ENCODE results near the gene SGPP1. TPM values are rescaled to one million over a fixed set of nuclear protein-coding genes. Genes with fewer than 3 reads are reported as not detected.
A peak's percentile ranks its signal among the peaks of the same experiment; 100 is the strongest.

Gene SGPP1
- total and polyA plus RNA-seq, 2 of the 4 experiments (the other 2 are of a cell fraction) = 8.6 to 11.1 TPM

DNA sequence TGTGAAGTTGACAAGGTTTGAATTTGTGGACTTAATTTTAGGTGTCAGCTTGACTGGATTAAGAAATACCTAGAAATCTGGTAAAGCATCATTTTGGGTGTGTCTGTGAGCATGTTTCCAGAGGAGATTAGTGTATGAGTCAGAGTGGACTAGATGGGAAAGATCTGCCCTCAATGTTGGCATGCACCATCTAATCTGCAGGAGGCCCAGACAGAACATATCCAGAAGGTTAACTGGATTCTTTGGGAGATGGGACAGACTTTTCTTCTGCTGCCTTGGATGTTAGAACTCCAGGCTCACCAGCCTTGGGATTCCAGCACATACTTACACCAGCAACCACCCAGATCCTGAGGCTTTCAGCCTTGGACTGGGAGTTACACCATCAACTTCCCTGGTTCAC is 14.1 kb downstream of the SGPP1 start:
- H2AFZ ChIP-seq (replicated peaks; ENCODE audit: low read length, poor library complexity) = no peak overlapping the region
- no peak overlapping the region for H3K56ac ChIP-seq (ENCODE audit: extremely low read depth, insufficient read depth, low read length)
- H3K4me2 ChIP-seq (ENCODE audit: low read depth, low read length) = no peak overlapping the region
- no peak overlapping the region for H2BK20ac ChIP-seq (ENCODE audit: low read depth, low read length)
- H2BK120ac ChIP-seq (ENCODE audit: low read depth, low read length) = no peak overlapping the region
- H4K5ac ChIP-seq (ENCODE audit: low read depth, low read length) = no peak overlapping the region
- no peaks in the 10 kb centered on the region; the same call in 1 of the 2 replicates for H4K20me1 ChIP-seq (ENCODE audit: insufficient read depth, low read length)
- peaks cover 11% of the 10 kb centered on the region for H3K9me3 ChIP-seq (ENCODE audit: control insufficient read depth, insufficient read depth, low read length)
- in situ Hi-C loops (cut with MboI; ENCODE audit: low sequenced_read_pairs) = no loop called here
- peak; percentile 51 for DNase-seq
- intact Hi-C loops (cut with micrococcal nuclease) = no loop called here
- dilution Hi-C loops (cut with HindIII; ENCODE audit: low sequenced_read_pairs, unreplicated experiment) = no loop called here
- H3K4ac ChIP-seq (ENCODE audit: low read depth, low read length) = no peak overlapping the region
- CTCF ChIA-PET = interaction anchor here (0.6 kb wide), 1 partner anchor 9 kb away, joined by 3 read pairs; no protein-coding TSS in a partner anchor
- no peaks in the 10 kb centered on the region for H3K9me1 ChIP-seq (ENCODE audit: insufficient read depth, low read length)
- H3K9ac ChIP-seq (ENCODE audit: low read depth, low read length) = no peak overlapping the region
- POLR2A ChIA-PET (ENCODE audit: unreplicated experiment) = no interaction called here
- 0 out of 2 replicates have a peak, but pooled peaks cover 2% of the 10 kb centered on the region for H3K36me3 ChIP-seq (ENCODE audit: control insufficient read depth, insufficient read depth, low read length)
- H3K79me1 ChIP-seq (ENCODE audit: low read depth in 1 of 2, low read length in 2 of 2) = peaks cover 15 to 39% of the 10 kb centered on the region in 2 experiments
- H2AK5ac ChIP-seq (ENCODE audit: low read depth, low read length) = no peak overlapping the region
- no peak overlapping the region for H2BK5ac ChIP-seq (ENCODE audit: low read depth, low read length, poor library complexity, severe bottlenecking)
- H2AK9ac ChIP-seq (replicated peaks; ENCODE audit: low read depth, low read length, poor library complexity) = no peak overlapping the region
- no peak overlapping the region for H3K4me3 ChIP-seq (ENCODE audit: insufficient read depth, low read depth, low read length)
- ATAC-seq (ENCODE audit: low read depth) = peak; percentile 48; the same call in 1 of the 2 replicates
- no peak overlapping the region for H4K8ac ChIP-seq (ENCODE audit: low read depth in 2 of 2, low read length in 2 of 2)
- no peak overlapping the region for H3K27ac ChIP-seq (ENCODE audit: insufficient read depth, low read length)
- no peak overlapping the region; the same call in 1 of the 2 replicates for H3K14ac ChIP-seq (replicated peaks; ENCODE audit: low read depth, low read length)
- no peaks in the 10 kb centered on the region for H3K27me3 ChIP-seq (ENCODE audit: control insufficient read depth, insufficient read depth, low read length)
- no peaks in the 10 kb centered on the region for H3K4me1 ChIP-seq (ENCODE audit: control insufficient read depth, insufficient read depth, low read length)
- no peak overlapping the region for H3K23ac ChIP-seq (ENCODE audit: low read depth, low read length)
- H3K18ac ChIP-seq (ENCODE audit: low read depth, low read length) = no peak overlapping the region
- BruUV-seq (replicated peaks) = no TSS peak
- H4K91ac ChIP-seq (ENCODE audit: insufficient read depth, low read depth, low read length) = no peak overlapping the region
- no peak overlapping the region for H2BK15ac ChIP-seq (ENCODE audit: low read depth, low read length)
- TF ChIP-seq BHLHE40 (IDR thresholded peaks at IDR 0.05; ENCODE audit: low read depth, low read length) (no peak), NFE2L2 (IDR thresholded peaks at IDR 0.05; ENCODE audit: low read depth, low read length) (no peak), SMC3 (IDR thresholded peaks at IDR 0.05; ENCODE audit: low read depth, low read length) (no peak), RCOR1 (IDR thresholded peaks at IDR 0.05; ENCODE audit: insufficient replicate concordance, low read length) (no peak), RAD21 (IDR thresholded peaks at IDR 0.05; ENCODE audit: low read length) (no peak), CHD1 (IDR thresholded peaks at IDR 0.05; ENCODE audit: low read depth, low read length) (no peak), MAZ (IDR thresholded peaks at IDR 0.05; ENCODE audit: borderline replicate concordance, low read depth, low read length) (no peak), CEBPB (IDR thresholded peaks at IDR 0.05; ENCODE audit: low read depth, low read length) (no peak)
- TF ChIP-seq, protein P1, sequence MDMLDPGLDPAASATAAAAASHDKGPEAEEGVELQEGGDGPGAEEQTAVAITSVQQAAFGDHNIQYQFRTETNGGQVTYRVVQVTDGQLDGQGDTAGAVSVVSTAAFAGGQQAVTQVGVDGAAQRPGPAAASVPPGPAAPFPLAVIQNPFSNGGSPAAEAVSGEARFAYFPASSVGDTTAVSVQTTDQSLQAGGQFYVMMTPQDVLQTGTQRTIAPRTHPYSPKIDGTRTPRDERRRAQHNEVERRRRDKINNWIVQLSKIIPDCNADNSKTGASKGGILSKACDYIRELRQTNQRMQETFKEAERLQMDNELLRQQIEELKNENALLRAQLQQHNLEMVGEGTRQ (IDR thresholded peaks at IDR 0.05; ENCODE audit: low read depth, low read length) = no peak
